Activated CD4-positive, alpha-beta T cell treated with anti-CD3 and anti-CD28 coated beads, Interleukin-2, amount 50 U/mL, for 4 hours (primary cell): ENCODE measurements around the gene IGSF9.

Experiments used
- DNase-seq, 2 experiments: peaks; one replicate each; pipeline ENCODE4 v3.0.0-alpha.2; 2020

IGSF9 gene

DNA sequence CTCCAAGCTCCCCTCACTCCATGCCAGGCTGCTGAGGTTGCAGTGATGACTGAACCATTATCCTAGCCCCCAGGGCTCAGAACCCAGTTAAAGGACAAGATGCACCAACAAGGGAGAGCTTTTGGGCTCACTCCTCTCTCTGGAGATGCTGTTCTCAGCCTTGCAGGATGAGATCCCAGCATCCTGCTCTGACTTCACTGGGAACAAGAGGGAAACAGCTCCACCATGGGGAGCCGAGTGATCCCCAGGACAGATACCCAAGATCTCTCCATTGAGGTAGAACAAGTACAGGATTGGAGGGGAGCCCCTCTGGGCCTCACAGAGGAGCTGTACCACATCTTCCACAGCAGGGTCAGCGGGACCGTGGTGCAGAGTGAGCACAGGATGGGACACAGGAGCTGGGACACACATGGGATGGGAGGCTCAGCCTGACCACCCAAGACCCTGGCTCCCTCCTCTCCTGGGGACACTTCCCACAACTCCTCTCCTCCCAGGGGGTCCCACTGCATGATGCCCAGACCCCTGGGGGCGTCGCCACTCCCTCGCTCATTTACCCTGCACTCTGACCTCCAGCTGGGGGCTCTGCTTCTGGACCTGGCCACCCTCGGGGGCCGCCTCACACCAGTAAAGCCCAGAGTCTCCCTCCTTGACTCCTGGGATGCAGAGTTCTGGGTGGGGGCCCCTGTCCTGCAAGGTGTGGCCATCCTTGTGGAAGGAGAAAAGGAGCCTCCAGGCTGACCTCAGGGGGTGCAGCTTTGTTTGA lies 27.2 kb upstream of the IGSF9 start:
- no peak for DNase-seq

DNA sequence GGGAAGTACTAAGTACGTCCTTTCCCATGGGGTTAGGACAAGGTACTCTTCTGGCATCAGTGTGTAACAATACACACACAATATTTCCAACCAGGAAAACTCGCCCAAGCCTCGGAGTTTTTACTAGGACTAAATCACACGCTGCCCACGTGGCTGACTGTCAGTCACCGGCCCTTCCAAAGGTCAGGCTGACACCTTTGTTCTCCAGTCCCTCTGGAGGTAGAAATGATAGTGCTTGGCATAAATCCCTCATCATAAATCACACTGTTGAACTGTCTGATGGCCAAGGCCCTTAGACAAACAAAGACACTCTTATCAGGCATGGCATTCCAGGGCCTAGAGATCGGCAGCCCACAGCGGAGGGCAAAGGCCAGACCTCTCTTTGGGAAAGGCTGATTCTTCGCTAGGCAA lies 25.5 kb upstream of the IGSF9 start:
- no peak for DNase-seq

GRCh38 chr1:159968901-159969300 lies 23.5 kb upstream of the IGSF9 start:
- no peak for DNase-seq

DNA sequence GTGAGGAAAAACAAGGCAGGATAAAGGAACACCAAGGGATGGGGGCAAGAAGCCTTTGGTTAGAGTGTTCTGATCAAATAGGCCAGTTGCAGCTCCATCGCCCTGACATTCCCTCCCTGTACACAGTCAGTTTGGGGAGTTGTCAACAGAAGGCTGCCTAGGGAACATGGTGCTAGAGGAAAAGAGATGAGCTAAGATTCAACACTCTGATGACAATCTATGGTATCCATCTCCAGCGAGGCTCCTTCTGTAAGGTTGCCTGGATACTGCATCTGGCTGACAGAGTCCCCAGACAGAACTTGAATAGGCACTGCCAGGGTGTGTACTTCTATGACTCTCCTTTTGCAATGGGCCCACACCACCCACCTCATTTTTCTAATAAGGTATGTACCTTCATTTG lies 19.9 kb upstream of the IGSF9 start:
- DNase-seq = no peak

- no peak for DNase-seq
Observed at GRCh38 chr1:159964144-159964543, 18.7 kb upstream of the IGSF9 start.

DNA sequence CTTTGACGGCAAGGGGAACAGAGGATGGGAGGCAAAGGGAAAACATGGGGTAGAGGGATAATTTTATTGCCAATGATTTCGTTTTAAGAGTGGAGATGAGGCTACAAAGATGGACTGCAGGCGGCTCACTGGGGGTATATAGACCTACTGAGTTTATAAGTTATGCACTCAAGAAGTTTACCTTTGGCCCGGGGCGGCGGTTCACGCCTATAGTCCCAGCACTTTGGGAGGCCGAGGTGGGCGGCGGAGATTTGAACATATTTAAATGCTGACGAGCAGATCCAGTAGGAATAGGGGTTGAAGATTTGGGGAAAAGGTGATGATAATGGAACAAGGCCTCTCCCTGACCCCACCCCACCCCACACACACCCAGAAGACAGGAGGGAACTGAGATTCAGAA lies 16.8 kb upstream of the IGSF9 start:
- DNase-seq = no peak

- no peak for DNase-seq
Observed at GRCh38 chr1:159961636-159962035, 16.2 kb upstream of the IGSF9 start.

- DNase-seq = no peak
Observed at GRCh38 chr1:159960721-159961381, 15.4 kb upstream of the IGSF9 start.

DNA sequence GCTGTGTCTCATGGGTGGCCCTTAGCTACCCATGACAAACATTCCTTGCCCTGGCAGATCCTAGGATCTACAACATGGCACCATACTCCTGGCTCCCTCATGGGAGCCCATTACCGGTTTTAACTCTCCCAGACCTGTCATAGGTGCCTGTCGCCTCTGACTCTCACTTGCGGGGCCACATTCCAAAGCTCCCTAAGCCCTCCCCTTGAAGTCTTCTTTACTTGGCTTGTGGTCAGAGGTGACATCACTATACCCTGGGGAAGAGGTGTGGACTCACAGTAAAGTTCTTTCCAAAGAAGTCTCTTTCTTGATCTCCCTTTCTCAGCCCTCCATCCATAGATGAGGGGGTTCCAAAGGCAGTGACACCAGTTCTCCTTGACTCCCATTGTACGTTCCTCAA lies 14.0 kb upstream of the IGSF9 start:
- DNase-seq = no peak

GRCh38 chr1:159958719-159959380 lies 13.4 kb upstream of the IGSF9 start:
- DNase-seq = no peak

DNA sequence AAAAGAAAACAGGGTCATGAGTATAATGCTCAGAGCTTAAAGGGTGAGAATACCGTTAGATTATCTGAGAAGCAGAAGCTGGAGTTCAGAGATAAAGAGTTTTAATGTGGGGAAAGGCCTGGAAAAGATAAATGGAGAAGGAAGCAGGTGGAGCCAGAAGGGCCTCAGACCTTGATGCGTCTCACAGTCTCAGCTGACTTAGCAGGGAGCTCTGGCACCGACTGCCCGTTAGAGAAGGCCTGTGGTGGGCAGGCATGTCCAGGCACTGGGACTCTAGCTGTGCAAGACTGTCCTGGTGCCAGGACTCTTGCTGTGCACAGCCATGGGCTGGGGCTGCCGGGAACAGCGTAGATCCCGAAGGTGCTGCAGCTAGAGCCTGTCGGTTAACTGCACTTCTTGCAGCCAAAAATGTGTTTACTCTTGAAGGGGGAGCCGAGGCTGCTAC lies 12.4 kb upstream of the IGSF9 start:
- no peak for DNase-seq

DNA sequence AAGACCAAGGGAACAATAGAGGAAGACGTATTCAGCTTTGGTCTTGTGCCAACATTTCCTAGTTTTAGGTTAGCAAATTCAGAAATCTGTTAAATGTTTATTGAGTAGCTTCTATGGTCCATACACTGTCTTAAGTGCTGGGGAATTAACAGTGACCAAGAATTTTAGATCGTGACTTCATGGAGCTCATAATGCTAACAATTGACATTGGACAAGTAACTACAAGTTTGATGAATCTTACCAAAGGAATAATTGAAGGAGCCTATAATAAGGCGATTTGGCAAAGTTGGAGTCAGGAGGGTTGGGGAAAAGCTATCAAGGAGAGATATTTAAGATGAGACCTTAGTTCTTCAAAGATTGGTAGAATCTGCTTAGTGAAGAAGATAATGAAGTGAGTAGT lies 10.0 kb upstream of the IGSF9 start:
- DNase-seq = no peak

- DNase-seq = no peak
Observed at GRCh38 chr1:159953536-159954515, 8.4 kb upstream of the IGSF9 start, which contains the start of gene SLAMF9. SLAMF9 (minus strand) TSS chr1:159954237; CDS start chr1:159954137, 100 bp downstream.

GRCh38 chr1:159952932-159953331 lies 7.5 kb upstream of the IGSF9 start:
- no peak for DNase-seq

GRCh38 chr1:159951551-159951950 lies 6.1 kb upstream of the IGSF9 start:
- no peak for DNase-seq

DNA sequence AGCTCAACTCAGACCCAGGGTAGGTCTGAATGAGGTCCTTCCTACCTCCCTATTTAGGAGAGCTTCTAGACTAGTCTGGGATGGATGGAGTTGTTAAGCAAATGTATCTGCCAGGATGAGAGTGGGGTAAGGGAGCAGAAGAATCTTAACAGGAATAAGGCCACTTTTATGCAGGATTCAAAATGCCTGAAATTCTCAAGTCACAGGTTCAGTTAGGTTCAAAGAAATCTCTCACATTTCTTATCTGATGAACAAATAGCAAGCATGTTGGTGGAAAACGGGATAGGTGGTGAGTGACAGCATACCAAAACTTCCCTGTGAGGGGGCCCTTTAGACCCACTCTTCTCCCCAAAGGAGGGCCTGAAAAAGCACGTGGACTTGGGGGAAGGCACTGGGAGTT lies 5.6 kb upstream of the IGSF9 start:
- DNase-seq = no peak

- no peak for DNase-seq
Observed at GRCh38 chr1:159949981-159950381, 4.6 kb upstream of the IGSF9 start.

DNA sequence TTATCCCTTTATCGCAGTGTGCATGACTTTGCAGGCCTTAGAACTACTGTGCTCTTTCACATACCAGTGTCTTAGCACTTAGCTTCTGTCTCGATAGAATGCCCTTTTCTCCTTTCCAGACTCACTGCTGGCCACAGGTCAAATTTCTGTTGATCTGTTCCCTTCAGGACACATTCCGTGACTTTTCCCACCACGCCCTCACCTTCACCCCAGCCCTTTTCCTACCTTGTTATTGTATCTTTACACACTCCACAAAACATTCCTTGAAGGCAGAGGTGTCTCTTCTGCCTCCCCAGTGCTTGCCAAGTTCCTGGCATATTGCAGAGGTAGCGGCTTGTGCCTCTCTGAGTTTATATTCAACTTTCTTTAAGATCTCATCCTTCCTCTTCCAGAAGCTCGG lies 3.7 kb upstream of the IGSF9 start:
- no peak for DNase-seq

DNA sequence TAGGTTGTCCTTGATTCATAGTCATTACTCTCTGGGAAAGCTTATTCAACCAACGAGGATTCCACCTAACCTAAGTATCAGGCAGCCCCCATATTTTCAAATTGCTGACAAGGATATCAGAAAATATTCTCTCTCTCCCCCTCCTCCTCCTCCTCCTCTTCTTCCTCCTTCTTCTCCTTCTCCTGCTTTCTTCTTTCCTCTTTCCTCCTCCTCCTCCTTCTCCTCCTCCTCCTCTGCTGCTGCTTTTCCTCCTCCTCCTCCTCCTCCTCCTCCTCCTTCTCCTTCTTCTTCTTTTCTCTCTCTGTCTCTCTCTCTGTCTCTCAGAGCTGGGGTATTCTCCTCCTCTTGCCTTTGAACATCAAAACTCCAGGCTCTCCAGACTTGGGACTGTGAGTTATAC lies 2.5 kb upstream of the IGSF9 start:
- DNase-seq = no peak

- no peak for DNase-seq
Observed at GRCh38 chr1:159946242-159947187, 1.1 kb upstream of the IGSF9 start.

- DNase-seq = no peak
Observed at GRCh38 chr1:159944623-159945455, 574 bp downstream of the IGSF9 start.
